ENCODE results near the gene TRMT10A. TPM values are rescaled to one million over a fixed set of nuclear protein-coding genes. Genes with fewer than 3 reads are reported as not detected.

The TRMT10A gene
- total RNA-seq, 1 experiment from 2014 or later, result 4.6 TPM

DNA sequence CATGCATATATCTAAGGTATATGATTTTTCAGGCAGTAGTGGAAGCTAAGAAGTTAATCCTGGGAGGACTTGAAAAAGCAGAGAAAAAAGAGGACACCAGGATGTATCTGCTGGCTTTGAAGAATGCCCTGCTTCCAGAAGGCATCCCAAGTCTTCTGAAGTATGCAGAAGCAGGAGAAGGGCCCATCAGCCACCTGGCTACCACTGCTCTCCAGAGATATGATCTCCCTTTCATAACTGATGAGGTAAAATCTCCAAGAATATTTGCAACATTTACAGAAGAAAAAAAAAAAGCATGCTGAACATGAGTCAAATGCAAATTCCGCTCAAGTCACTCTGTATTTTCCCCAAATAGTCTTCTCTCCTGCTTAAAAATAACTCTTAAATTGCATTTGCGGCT lies 42.9 kb upstream of the TRMT10A start:
- Mint-ChIP-seq H3K36me3 (ENCODE audit: insufficient read depth in 1 of 3, low read depth in 3 of 3) (no peaks in the 10 kb centered on the region), H3K4me3 (no peak overlapping the region), H3K9me3 (no peaks in the 10 kb centered on the region), H3K27me3 (ENCODE audit: low read depth) (no peaks in the 10 kb centered on the region), H3K4me1 (peaks cover 0 to 2% of the 10 kb centered on the region in 2 experiments; a peak in 1 of 4 replicates), H3K27ac (no peak overlapping the region)
- no peaks in the 10 kb centered on the region for H3K9me3 ChIP-seq (ENCODE audit: control insufficient read depth, low read depth, low read length)
- no peaks in the 10 kb centered on the region for H3K4me1 ChIP-seq (ENCODE audit: insufficient read depth, low read length)
- H3K23ac ChIP-seq (ENCODE audit: insufficient read length, low read depth, low read length), result no peak overlapping the region
- H4K8ac ChIP-seq (replicated peaks; ENCODE audit: insufficient read length, low read depth, low read length), result no peak overlapping the region
- H4K5ac ChIP-seq (ENCODE audit: insufficient read length, low read depth, low read length), result no peak overlapping the region
- H3K27me3 ChIP-seq (ENCODE audit: insufficient read depth, low read length), result no peaks in the 10 kb centered on the region
- no peak overlapping the region for H3K4me2 ChIP-seq (ENCODE audit: insufficient read depth, insufficient read length, low read length)
- TF ChIP-seq, protein P1, sequence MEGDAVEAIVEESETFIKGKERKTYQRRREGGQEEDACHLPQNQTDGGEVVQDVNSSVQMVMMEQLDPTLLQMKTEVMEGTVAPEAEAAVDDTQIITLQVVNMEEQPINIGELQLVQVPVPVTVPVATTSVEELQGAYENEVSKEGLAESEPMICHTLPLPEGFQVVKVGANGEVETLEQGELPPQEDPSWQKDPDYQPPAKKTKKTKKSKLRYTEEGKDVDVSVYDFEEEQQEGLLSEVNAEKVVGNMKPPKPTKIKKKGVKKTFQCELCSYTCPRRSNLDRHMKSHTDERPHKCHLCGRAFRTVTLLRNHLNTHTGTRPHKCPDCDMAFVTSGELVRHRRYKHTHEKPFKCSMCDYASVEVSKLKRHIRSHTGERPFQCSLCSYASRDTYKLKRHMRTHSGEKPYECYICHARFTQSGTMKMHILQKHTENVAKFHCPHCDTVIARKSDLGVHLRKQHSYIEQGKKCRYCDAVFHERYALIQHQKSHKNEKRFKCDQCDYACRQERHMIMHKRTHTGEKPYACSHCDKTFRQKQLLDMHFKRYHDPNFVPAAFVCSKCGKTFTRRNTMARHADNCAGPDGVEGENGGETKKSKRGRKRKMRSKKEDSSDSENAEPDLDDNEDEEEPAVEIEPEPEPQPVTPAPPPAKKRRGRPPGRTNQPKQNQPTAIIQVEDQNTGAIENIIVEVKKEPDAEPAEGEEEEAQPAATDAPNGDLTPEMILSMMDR (conservative IDR thresholded peaks at IDR 0.05), result no peak
- no peak overlapping the region for H2BK12ac ChIP-seq (ENCODE audit: insufficient read length, low read depth, low read length)
- H3K79me1 ChIP-seq (ENCODE audit: insufficient read depth, low read depth, low read length, poor library complexity, severe bottlenecking), result no peaks in the 10 kb centered on the region
- H3K27ac ChIP-seq (ENCODE audit: insufficient read length, low read depth, low read length), result no peak overlapping the region
- no CpG with 5 or more reads among the region's 2 CpGs for WGBS (ENCODE audit: extremely low coverage, insufficient read length, low lambda C conversion rate)
- no peaks in the 10 kb centered on the region for H4K20me1 ChIP-seq (ENCODE audit: control insufficient read depth, insufficient read depth, insufficient read length)
- H3K4ac ChIP-seq (ENCODE audit: low read depth, low read length), result no peak overlapping the region
- DNase-seq, result no peak
- no peak overlapping the region for H4K91ac ChIP-seq (ENCODE audit: insufficient read length, low read depth, low read length)
- no peak overlapping the region for H3K18ac ChIP-seq (ENCODE audit: insufficient read length, low read depth, low read length)
- no peak overlapping the region for H2BK20ac ChIP-seq (ENCODE audit: low read depth, low read length, poor library complexity, severe bottlenecking)
- H2BK5ac ChIP-seq (ENCODE audit: insufficient read length, low read length), result no peak overlapping the region
- H2BK15ac ChIP-seq (ENCODE audit: low read depth, low read length), result no peak overlapping the region
- H2AK5ac ChIP-seq (ENCODE audit: insufficient read length, low read length), result no peak overlapping the region
- no peak overlapping the region for H3K9ac ChIP-seq (ENCODE audit: extremely low read depth, insufficient read length, low read length)
- no peak overlapping the region for H3K56ac ChIP-seq (ENCODE audit: insufficient read length, low read depth, low read length)
- H3K14ac ChIP-seq (ENCODE audit: insufficient read depth, low read length), result no peak overlapping the region
- no peak overlapping the region for H2BK120ac ChIP-seq (ENCODE audit: low read depth, low read length, poor library complexity, severe bottlenecking)
- no peak overlapping the region for H2AFZ ChIP-seq (ENCODE audit: low read length)
- no peaks in the 10 kb centered on the region for H3K79me2 ChIP-seq (ENCODE audit: insufficient read depth, low read length)
- no peaks in the 10 kb centered on the region for H3K23me2 ChIP-seq (ENCODE audit: insufficient read length, low read depth, low read length, poor library complexity, severe bottlenecking)
- H3T11ph ChIP-seq (ENCODE audit: low read length), result no peak overlapping the region

Data from H9 (cell line).